H1 (cell line): Measurements from ENCODE around the gene SMIM29. TPM values are rescaled to one million over a fixed set of nuclear protein-coding genes. Genes with fewer than 3 reads are reported as not detected.

ENCODE experiments used
- CTCF ChIA-PET: fragments of 300-600 bp; sonication (Branson Sonifier 250); formaldehyde crosslinking; loops from one replicate; lab custom pipeline; 2021; ENCODE audit not compliant: partially characterized antibody; lab: Charles Lee
- POLR2A ChIA-PET: fragments of 300-600 bp; sonication (Branson Sonifier 250); formaldehyde crosslinking; loops from one replicate; lab custom pipeline; 2021; ENCODE audit warnings: inconsistent platforms; ENCODE audit not compliant: partially characterized antibody; lab: Charles Lee
- DNase-seq, 2 experiments: peaks; one replicate each; pipeline versions ENCODE4 v3.0.0 to v3.0.0-alpha.2; 2010 to 2022; ENCODE audit warnings: low spot score in 2 of 2, low read depth in 1 of 2, mixed read lengths in 1 of 2
- FAIRE-seq: peaks from 2 replicates; lab custom pipeline; 2011; peaks lifted over from hg19 to GRCh38; lab: Jason Lieb, UNC
- H2AFZ ChIP-seq: 2 replicates; pipeline ENCODE4 v1.8.1; 2012; ENCODE audit warnings: low read length, inconsistent platforms
- H2AK5ac ChIP-seq: 2 replicates; pipeline ENCODE4 v1.6.1; 2013; ENCODE audit warnings: low read depth, low read length
- H2BK120ac ChIP-seq: replicated peaks from 2 replicates; pipeline ENCODE3; 2013; ENCODE audit warnings: low read depth, low read length, inconsistent platforms
- H2BK12ac ChIP-seq: 2 replicates; pipeline ENCODE4 v1.6.1; 2013; ENCODE audit warnings: low read depth, low read length
- H2BK15ac ChIP-seq: 2 replicates; pipeline ENCODE4 v1.6.1; 2013; ENCODE audit warnings: low read length
- H2BK20ac ChIP-seq: 2 replicates; pipeline ENCODE4 v1.6.1; 2013; ENCODE audit warnings: low read length
- H2BK5ac ChIP-seq: 2 replicates; pipeline ENCODE4 v1.6.1; 2013; ENCODE audit warnings: low read depth, low read length
- H3K14ac ChIP-seq: 2 replicates; pipeline ENCODE4 v1.6.1; 2013; ENCODE audit warnings: inconsistent platforms; ENCODE audit not compliant: insufficient read length
- H3K18ac ChIP-seq: 2 replicates; pipeline ENCODE4 v1.6.1; 2013; ENCODE audit warnings: low read length; ENCODE audit errors: extremely low read depth
- H3K23ac ChIP-seq: 2 replicates; pipeline ENCODE4 v1.6.1; 2013; ENCODE audit warnings: inconsistent platforms; ENCODE audit not compliant: insufficient read length
- H3K23me2 ChIP-seq: 2 replicates; pipeline ENCODE4 v1.6.1; 2013; ENCODE audit warnings: low read depth, low read length
- H3K27ac ChIP-seq: 2 replicates; pipeline ENCODE4 v1.6.1; 2011; ENCODE audit warnings: low read depth, low read length, inconsistent platforms
- H3K27me3 ChIP-seq, 4 experiments: replicated peaks in 1 of 4; 1 replicate in 1 of 4; 2 replicates in 3 of 4; pipeline versions ENCODE4 v1.6.1 to v1.8.1; 2011 to 2013; ENCODE audit warnings: low read length in 3 of 4, mild to moderate bottlenecking in 3 of 4, inconsistent platforms in 2 of 4, mixed read lengths in 2 of 4, moderate library complexity in 1 of 4; ENCODE audit not compliant: control insufficient read depth in 3 of 4, insufficient read depth in 3 of 4; ENCODE audit errors: extremely low read depth in 1 of 4
- H3K36me3 ChIP-seq, 4 experiments: 2 replicates each; pipeline versions ENCODE4 v1.6.1 to v1.8.1; 2011 to 2013; ENCODE audit warnings: mild to moderate bottlenecking in 4 of 4, low read length in 3 of 4, moderate library complexity in 2 of 4, control low read depth in 1 of 4, inconsistent platforms in 1 of 4; ENCODE audit not compliant: insufficient read depth in 4 of 4, control insufficient read depth in 2 of 4
- H3K4ac ChIP-seq: replicated peaks from 2 replicates; pipeline ENCODE3; 2013; ENCODE audit warnings: low read length, low read depth, mixed read lengths, inconsistent platforms; ENCODE audit not compliant: insufficient read length
- H3K4me1 ChIP-seq, 4 experiments: replicated peaks in 1 of 4; 1 replicate in 1 of 4; 2 replicates in 3 of 4; pipeline versions ENCODE4 v1.6.1 to v1.8.1; 2011 to 2013; ENCODE audit warnings: low read length in 3 of 4, inconsistent platforms in 2 of 4, mixed read lengths in 1 of 4; ENCODE audit not compliant: insufficient read depth in 4 of 4, control insufficient read depth in 3 of 4
- H3K4me2 ChIP-seq, 2 experiments: 2 replicates each; pipeline versions ENCODE4 v1.6.1 to v1.8.1; 2011 to 2013; ENCODE audit warnings: low read depth in 2 of 2, low read length in 2 of 2, control low read depth in 1 of 2, inconsistent platforms in 1 of 2, mild to moderate bottlenecking in 1 of 2; ENCODE audit not compliant: insufficient read depth in 1 of 2
- H3K4me3 ChIP-seq, 4 experiments: fragments of 200-600, 300-600 bp in 1 of 4; sonication (generic), shearing (Covaris generic), sonication (Bioruptor Twin) in 1 of 4; 2 replicates each; pipeline versions ENCODE4 v1.5.1 to v1.8.1; 2011 to 2016; ENCODE audit warnings: low read length in 4 of 4, low read depth in 3 of 4, control low read depth in 2 of 4, inconsistent platforms in 2 of 4, mild to moderate bottlenecking in 2 of 4, mixed read lengths in 1 of 4, moderate library complexity in 1 of 4; ENCODE audit not compliant: insufficient read depth in 2 of 4; ENCODE audit errors: extremely low read depth in 1 of 4
- H3K56ac ChIP-seq: replicated peaks from 2 replicates; pipeline ENCODE3; 2013; ENCODE audit warnings: low read depth, mild to moderate bottlenecking, mixed read lengths, low read length, inconsistent platforms; ENCODE audit not compliant: insufficient read length
- H3K79me1 ChIP-seq: 2 replicates; pipeline ENCODE4 v1.6.1; 2013; ENCODE audit warnings: low read depth, low read length, control low read depth
- H3K79me2 ChIP-seq, 2 experiments: 2 replicates each; pipeline versions ENCODE4 v1.6.1 to v1.8.1; 2012 to 2013; ENCODE audit warnings: low read length in 2 of 2, mild to moderate bottlenecking in 2 of 2, inconsistent platforms in 1 of 2; ENCODE audit not compliant: insufficient read depth in 2 of 2, control insufficient read depth in 1 of 2
- H3K9ac ChIP-seq, 4 experiments: replicated peaks in 1 of 4; 1 replicate in 1 of 4; 2 replicates in 3 of 4; pipeline versions ENCODE4 v1.6.1 to v1.8.1; 2011 to 2013; ENCODE audit warnings: low read depth in 3 of 4, low read length in 3 of 4, control low read depth in 2 of 4, mild to moderate bottlenecking in 2 of 4, moderate library complexity in 2 of 4, inconsistent platforms in 1 of 4; ENCODE audit errors: extremely low read depth in 1 of 4
- H3K9me3 ChIP-seq, 2 experiments: 2 replicates each; pipeline versions ENCODE4 v1.6.1 to v1.8.1; 2012 to 2013; ENCODE audit warnings: mild to moderate bottlenecking in 2 of 2, moderate library complexity in 2 of 2, control low read depth in 1 of 2, inconsistent platforms in 1 of 2, low read depth in 1 of 2, low read length in 1 of 2, mixed read lengths in 1 of 2; ENCODE audit not compliant: insufficient read depth in 2 of 2
- H4K20me1 ChIP-seq, 2 experiments: replicated peaks in 1 of 2; 2 replicates each; pipeline versions ENCODE3 to v1.8.1; 2011 to 2013; ENCODE audit warnings: inconsistent platforms in 2 of 2, low read length in 2 of 2, mild to moderate bottlenecking in 1 of 2; ENCODE audit not compliant: insufficient read depth in 2 of 2, control insufficient read depth in 1 of 2
- H4K5ac ChIP-seq: 2 replicates; pipeline ENCODE4 v1.6.1; 2013; ENCODE audit warnings: low read length, low read depth, mixed read lengths, inconsistent platforms; ENCODE audit not compliant: insufficient read length
- H4K8ac ChIP-seq: 2 replicates; pipeline ENCODE4 v1.8.0; 2013; ENCODE audit warnings: mild to moderate bottlenecking, moderate library complexity, low read length, inconsistent platforms; ENCODE audit not compliant: insufficient read depth; ENCODE audit errors: extremely low read depth
- H4K91ac ChIP-seq: replicated peaks from 2 replicates; pipeline ENCODE3; 2013; ENCODE audit warnings: low read length, mixed read lengths, inconsistent platforms; ENCODE audit not compliant: insufficient read length
- ASH2L ChIP-seq: fragments of 200-600, 300-600 bp; sonication (generic); IDR thresholded peaks from one replicate; pipeline ENCODE4 v1.7.1; 2017; ENCODE audit warnings: low read length
- ATF3 ChIP-seq: IDR thresholded peaks from 2 replicates; pipeline ENCODE4 v1.6.1; 2011; ENCODE audit warnings: low read depth, mild to moderate bottlenecking, low read length; ENCODE audit not compliant: insufficient read depth
- CBX8 ChIP-seq: fragments of 300-800, 300-1000 bp; sonication (generic); IDR thresholded peaks from 2 replicates; pipeline ENCODE4 v1.7.1; 2016; ENCODE audit warnings: low read depth, low read length, borderline replicate concordance
- CEBPB ChIP-seq: IDR thresholded peaks from 2 replicates; pipeline ENCODE4 v1.6.1; 2012; ENCODE audit warnings: low read depth, low read length
- EGR1 ChIP-seq: IDR thresholded peaks from 2 replicates; pipeline ENCODE4 v1.6.1; 2011; ENCODE audit warnings: low read depth, low read length, borderline replicate concordance
- FOSL1 ChIP-seq: IDR thresholded peaks from 2 replicates; pipeline ENCODE4 v1.6.1; 2011; ENCODE audit warnings: mild to moderate bottlenecking, low read depth, low read length, moderate library complexity; ENCODE audit not compliant: insufficient read depth
- GTF2F1 ChIP-seq: IDR thresholded peaks from 2 replicates; pipeline ENCODE4 v1.6.1; 2012; ENCODE audit warnings: low read depth, low read length, improper control_type of control experiment, borderline replicate concordance
- HDAC2 ChIP-seq, 2 experiments: fragments of 300-600 bp in 1 of 2; sonication (generic) in 1 of 2; IDR thresholded peaks; 2 replicates each; pipeline ENCODE4 v1.6.1; 2011 to 2012; ENCODE audit warnings: low read depth in 2 of 2, low read length in 2 of 2, mild to moderate bottlenecking in 2 of 2, moderate library complexity in 2 of 2, borderline replicate concordance in 1 of 2, inconsistent platforms in 1 of 2
- POU5F1 ChIP-seq: IDR thresholded peaks from 2 replicates; pipeline ENCODE4 v1.6.1; 2011; ENCODE audit warnings: low read depth, mild to moderate bottlenecking, low read length, moderate library complexity
- RXRA ChIP-seq: IDR thresholded peaks from 2 replicates; pipeline ENCODE4 v1.6.1; 2011; ENCODE audit warnings: low read depth, mild to moderate bottlenecking, low read length, moderate library complexity; ENCODE audit not compliant: insufficient read depth
- SIRT6 ChIP-seq: IDR thresholded peaks from one replicate; pipeline ENCODE4 v1.7.1; 2012; ENCODE audit warnings: low read length, inconsistent platforms
- TAF7 ChIP-seq: optimal IDR thresholded peaks from 2 replicates; pipeline ENCODE3; 2011; ENCODE audit warnings: low read depth, mild to moderate bottlenecking, inconsistent platforms, low read length, moderate library complexity, borderline replicate concordance
- WGBS, 2 experiments: shearing (Covaris generic) in 1 of 2; methylation state at CpG; one replicate each; pipeline versions ENCODE4 v1.1.6 to v1.1.7; 2013 to 2015; ENCODE audit warnings: low lambda C conversion rate in 2 of 2, mixed read lengths in 2 of 2, inconsistent platforms in 1 of 2, low coverage in 1 of 2, missing lambda C conversion rate in 1 of 2; ENCODE audit not compliant: insufficient replicate concordance in 2 of 2, insufficient coverage in 1 of 2, insufficient read length in 1 of 2; ENCODE audit errors: extremely low coverage in 1 of 2, missing lambda C conversion rate in 1 of 2; 5-methylcytosine and 5-hydroxymethylcytosine counted together
- polyA plus RNA-seq, 7 experiments: library from polyadenylated mRNA; depleted of rRNA in 3 of 7; stranded (reverse) in 5 of 7; unstranded in 2 of 7; fragments of >200 nt in 5 of 7; fragments of 200-250 nt in 2 of 7; gene quantifications; 1 replicate in 5 of 7; 2 replicates in 1 of 7; 4 replicates in 1 of 7; pipeline versions ENCODE4 v1.2.1 to v1.2.3, GENCODE V29; 2011 to 2013; ENCODE audit warnings: missing spikeins in 2 of 7, mixed read lengths in 2 of 7
- total RNA-seq: library from RNA; stranded (reverse); fragmentation: NEBNext Ultra II Directional; extraction: Animal tissue kit (Norgen Biotek cat#: 25700); gene quantifications from 2 replicates; pipeline ENCODE4 v1.2.1, GENCODE V29; 2021

SMIM29 gene
- total and polyA plus RNA-seq, 2 of the 8 experiments (the other 6 are each of a cell fraction or from before 2014, with no cell fraction given) = 7.0 to 22.4 TPM

GRCh38 chr6:34196833-34197195 lies 52.0 kb downstream of the SMIM29 start:
- H4K20me1 ChIP-seq = no peaks in the 10 kb centered on the region
- H4K91ac ChIP-seq = peak overlapping the region; percentile 81
- peak overlapping the region; percentile 91 for H4K8ac ChIP-seq
- no peak overlapping the region for H3K27ac ChIP-seq
- no peak for TF ChIP-seq RXRA
- TF ChIP-seq POU5F1 = no peak
- no peak for TF ChIP-seq SIRT6
- TF ChIP-seq ATF3 = no peak
- no peak for TF ChIP-seq TAF7
- TF ChIP-seq HDAC2 (IDR thresholded peaks at IDR 0.05; ENCODE audit: borderline replicate concordance in 1 of 2, low read depth in 2 of 2, low read length in 2 of 2) = no peak
- no peak for TF ChIP-seq CBX8
- TF ChIP-seq GTF2F1 = no peak
- no peak for TF ChIP-seq FOSL1
- no peak for TF ChIP-seq ASH2L
- no peak for TF ChIP-seq CEBPB
- TF ChIP-seq EGR1 = no peak
- H3K9ac ChIP-seq = no peak overlapping the region
- H3K56ac ChIP-seq = no peak overlapping the region
- H2BK15ac ChIP-seq = peak overlapping the region; percentile 95; the same call in 1 of the 2 replicates
- peak overlapping the region; percentile 2 to 50; a peak in 3 of 4 replicates for H3K4me2 ChIP-seq
- CTCF ChIA-PET = interaction anchor here (0.8 to 6.9 kb wide), 26 partner anchors 9 to 403 kb away, joined by 3 to 62 read pairs (median 8); partner anchors contain the start of genes HMGA1 and SMIM29
- H3K4me3 ChIP-seq = peak overlapping the region in 2 of 4 experiments; percentile 23 to 34; a peak in 3 of 8 replicates
- FAIRE-seq = no peak
- 0 out of 2 replicates have a peak overlapping the region, but pooled peaks have one; percentile 9 for H2AFZ ChIP-seq
- H2BK20ac ChIP-seq = no peak overlapping the region
- H3K23ac ChIP-seq = no peak overlapping the region
- H3K14ac ChIP-seq = no peak overlapping the region
- H4K5ac ChIP-seq = no peak overlapping the region
- no peak overlapping the region for H2BK120ac ChIP-seq
- H3K23me2 ChIP-seq = peaks cover 3% of the 10 kb centered on the region; the same call in 1 of the 2 replicates
- peak overlapping the region; percentile 62 for H3K18ac ChIP-seq
- H2BK5ac ChIP-seq = peak overlapping the region; percentile 38; the same call in 1 of the 2 replicates
- H3K79me2 ChIP-seq = no peaks in the 10 kb centered on the region
- H3K79me1 ChIP-seq = no peaks in the 10 kb centered on the region
- POLR2A ChIA-PET = interaction anchor here (0.7 to 10.7 kb wide), 8 partner anchors 10 to 187 kb away, joined by 3 to 212 read pairs (median 14); partner anchors contain the start of genes HMGA1 and SMIM29
- 78% methylated on average over 4 of the region's 10 CpGs; no CpG with 5 or more reads in 1 of the 2 experiments for WGBS, 2 experiments
- peak overlapping the region; percentile 95; the same call in 1 of the 2 replicates for H2BK12ac ChIP-seq
- no peak overlapping the region for H3K4ac ChIP-seq
- H3K27me3 ChIP-seq = peaks cover 0 to 13% (median 4%) of the 10 kb centered on the region in 4 experiments; a peak in 4 of 7 replicates
- no peaks in the 10 kb centered on the region for H3K36me3 ChIP-seq
- peaks cover 0 to 12% (median 5%) of the 10 kb centered on the region in 4 experiments; a peak in 5 of 7 replicates for H3K4me1 ChIP-seq
- no peak for DNase-seq
- H2AK5ac ChIP-seq = no peak overlapping the region
- no peaks in the 10 kb centered on the region for H3K9me3 ChIP-seq
